GM18517 (cell line): ENCODE measurements around the gene BANP.
"Not testable (repeated sequence)": the region's sequence is repeated elsewhere in the genome, so short reads cannot be mapped to it uniquely, and the experiment has no call there.

Experiments used
- ATAC-seq: cut with Tn5 transposase; IDR thresholded peaks from one replicate; pipeline ENCODE4 v1.9.1; 2021; ENCODE audit warnings: mild to moderate bottlenecking, moderate library complexity; ENCODE audit not compliant: unreplicated experiment

BANP gene

DNA sequence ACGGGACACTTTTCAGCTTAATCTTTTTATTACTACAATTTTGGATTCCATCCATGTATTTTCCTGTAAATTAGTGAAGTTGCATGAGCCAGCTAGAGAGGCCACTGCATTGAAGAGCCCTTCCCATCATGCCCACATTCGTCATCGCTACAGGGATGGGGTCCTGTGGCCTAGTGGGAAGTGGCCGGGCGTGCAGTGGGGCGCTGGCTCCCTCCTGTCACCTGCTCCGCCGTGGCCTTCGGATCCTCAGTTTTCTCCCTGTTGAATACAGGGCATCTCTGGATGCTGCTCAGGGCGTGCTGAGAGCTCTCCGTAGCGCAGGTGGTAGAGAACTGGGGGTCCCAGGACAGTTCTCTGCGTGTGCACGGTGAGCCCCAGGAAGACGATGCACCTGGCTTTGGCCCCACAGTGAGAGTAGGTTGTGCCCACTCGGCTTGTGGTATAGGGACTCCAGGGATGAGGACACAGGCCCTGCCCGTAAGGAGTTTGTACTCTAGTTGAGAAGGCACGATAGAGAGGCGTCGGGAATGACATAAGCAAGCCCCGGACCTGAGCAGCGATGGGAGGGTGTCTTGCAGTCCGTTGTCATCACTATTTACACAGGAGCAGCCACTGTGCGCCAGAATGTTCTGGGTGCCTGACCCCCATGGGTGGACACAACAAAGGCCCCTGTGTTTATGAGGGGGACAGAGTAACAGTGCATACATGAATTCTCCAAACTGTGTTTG is 74.8 kb downstream of the BANP start:
- ATAC-seq, result not testable (repeated sequence)

DNA sequence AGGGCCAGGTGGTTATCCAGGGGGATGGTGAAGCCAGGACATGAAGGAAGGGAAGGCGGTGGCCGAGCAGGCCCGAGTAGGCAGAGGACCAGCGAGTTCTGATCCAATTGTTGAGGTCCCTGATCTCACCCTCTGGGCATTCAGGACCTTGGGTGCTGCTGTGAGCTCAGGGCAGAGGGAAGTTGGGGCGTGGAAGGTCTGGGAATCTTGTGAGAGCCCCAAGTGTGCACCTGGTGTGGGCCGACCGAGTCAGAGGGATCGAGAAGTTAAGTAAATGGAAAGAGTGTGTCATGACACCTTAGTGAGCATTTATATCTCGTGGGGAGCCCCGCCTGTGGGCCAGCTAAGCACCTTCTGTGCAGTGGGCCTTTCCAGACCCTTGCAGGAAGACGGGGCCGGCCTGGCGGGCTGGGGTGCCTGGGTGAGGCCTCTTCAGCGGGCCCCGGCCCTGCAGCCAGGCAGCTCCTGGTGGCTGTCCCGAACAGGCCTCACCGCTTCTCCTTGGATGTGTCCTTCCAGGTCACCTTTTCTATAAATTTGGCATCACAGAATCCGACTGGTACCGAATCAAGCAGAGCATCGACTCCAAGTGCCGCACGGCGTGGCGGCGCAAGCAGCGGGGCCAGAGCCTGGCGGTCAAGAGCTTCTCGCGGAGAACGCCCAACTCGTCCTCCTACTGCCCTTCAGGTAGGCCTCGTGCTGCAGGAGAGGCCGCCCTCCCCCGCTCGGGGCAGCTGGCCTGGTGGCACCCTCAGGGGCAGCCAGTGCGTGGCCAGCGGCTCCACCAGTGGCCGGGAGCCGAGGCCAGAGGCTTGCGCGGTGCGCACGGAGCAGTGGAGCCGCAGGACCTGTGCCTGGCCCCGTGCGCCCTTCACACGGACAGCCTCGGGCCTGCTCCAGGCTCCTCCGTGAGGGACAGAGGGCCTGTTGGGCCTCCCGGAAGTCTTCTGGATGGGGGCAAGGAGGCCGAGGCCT is 76.0 kb downstream of the BANP start:
- no peak for ATAC-seq

DNA sequence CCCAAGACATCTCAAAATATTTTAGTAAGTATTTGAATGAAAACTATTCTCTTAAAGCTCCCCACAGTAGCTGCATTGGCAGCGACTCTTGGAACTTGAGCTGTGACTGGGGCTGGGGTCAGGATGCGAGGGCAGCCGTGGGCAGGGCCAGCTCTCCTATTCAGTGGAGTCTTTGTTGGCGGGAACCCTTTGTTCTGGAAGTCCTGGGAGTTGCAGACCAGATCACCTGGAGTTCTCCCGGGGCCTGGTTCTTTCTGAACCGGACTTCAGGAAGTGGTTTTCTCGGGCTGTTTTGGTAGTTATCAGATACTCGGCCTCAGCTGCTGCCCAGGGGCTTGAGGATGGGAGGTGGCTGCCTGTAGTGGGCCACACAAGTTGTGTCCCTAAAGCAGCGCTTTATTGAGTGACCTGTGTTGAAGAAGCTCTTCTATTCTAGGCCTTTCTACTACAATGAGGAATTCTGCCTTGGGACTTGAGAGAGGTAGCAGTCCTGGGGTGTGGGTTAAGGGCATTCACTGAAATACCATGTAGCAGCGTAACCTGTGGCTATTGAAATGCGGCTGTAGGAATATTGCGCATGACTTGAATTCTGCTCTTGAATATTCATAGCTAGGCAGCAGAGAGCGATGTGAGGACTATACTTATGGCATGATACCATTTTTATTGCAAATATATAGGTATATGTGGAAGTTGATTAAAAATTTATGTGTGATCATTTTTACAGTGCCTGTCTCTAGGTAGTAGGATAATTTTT is 77.1 kb downstream of the BANP start:
- not testable (repeated sequence) for ATAC-seq

DNA sequence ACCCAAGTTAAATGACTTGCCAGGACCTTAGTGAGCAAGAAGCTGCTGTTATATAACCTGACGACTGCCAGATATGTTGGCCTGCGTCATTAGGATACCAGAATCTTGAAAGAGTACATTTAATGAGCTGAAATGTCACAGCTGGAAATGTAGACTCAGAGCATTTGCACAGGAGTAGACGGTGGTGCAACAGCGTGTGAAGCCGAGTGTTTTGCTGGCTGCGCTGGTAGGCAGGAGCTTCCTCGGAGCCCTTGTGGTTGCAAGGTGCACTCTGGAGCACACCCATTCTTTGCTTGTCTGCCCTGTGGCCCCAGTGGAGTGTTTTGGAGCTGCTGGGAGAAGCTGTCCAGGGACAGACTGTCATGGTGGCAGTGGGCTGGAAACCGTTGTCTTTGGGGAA is 79.3 kb downstream of the BANP start:
- ATAC-seq, result no peak

DNA sequence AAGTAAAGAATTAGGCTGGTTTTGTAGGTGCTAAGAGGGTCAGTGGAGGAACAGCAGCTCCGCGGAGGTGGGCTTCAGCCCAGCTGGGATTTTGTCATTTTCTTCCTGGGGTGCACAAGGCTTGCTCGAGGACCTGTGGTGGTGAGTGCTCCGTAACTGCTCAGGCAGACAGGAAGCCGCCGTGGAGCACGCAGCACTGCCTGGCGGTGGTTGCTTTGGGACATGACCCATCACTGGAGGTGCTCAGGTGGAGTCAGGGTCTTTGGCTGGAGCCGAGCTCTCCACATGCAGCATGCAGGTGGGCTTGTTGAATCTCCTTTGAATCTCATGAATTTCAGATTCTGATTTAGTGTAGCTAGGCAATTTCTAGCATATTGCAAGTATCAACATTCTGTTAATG is 79.7 kb downstream of the BANP start:
- ATAC-seq, result not testable (repeated sequence)

DNA sequence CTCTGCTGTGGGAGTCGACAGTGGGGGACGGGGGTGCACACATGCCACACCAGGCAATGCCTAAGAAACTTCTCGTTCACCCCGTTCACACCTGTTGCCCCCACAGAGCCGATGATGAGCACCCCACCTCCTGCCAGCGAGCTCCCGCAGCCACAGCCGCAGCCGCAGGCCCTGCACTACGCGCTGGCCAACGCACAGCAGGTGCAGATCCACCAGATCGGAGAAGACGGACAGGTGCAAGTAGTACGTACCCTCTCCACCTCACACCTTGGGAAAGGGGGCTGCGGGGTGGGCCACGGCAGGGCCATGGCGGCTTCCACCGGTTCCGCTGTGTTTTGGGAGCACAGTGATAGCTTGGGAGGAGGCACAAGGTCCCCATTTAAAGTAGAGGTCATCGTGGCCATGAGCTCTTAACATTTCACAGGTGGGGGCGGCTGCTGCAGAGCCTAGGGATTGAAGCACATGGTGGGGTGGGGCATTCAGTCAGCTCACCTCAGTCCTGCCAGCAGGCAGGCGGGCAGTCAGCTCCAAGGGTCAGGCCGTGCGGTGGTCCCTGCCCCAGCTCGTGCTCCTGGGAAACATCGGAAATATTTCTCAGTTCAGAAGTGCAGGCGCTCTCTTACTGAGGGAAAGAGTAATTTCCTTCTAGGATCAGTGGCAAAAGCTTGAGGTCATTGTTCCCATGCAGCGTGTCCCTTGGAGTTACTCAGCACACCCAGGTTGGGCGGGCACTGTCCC is 81.9 kb downstream of the BANP start:
- ATAC-seq, result not testable (repeated sequence)

DNA sequence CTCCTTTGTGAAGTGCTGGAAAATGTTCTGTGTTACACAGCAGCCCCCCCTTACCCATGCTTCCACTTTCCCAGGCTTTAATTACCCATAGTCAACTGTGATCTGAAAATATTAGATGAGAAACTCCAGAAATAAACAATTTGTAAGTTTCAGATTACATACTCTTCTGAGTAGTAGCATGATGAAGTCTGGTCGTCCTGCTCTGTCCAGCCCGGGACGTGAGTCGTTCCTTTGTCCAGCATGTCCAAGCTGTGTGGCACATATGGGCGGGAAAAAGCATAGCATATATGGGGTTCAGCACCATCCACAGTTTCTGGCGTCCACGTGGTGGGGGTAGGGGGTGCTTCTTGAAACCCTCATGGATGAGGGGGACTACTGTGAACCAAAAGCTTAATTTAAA is 83.5 kb downstream of the BANP start:
- no peak for ATAC-seq

DNA sequence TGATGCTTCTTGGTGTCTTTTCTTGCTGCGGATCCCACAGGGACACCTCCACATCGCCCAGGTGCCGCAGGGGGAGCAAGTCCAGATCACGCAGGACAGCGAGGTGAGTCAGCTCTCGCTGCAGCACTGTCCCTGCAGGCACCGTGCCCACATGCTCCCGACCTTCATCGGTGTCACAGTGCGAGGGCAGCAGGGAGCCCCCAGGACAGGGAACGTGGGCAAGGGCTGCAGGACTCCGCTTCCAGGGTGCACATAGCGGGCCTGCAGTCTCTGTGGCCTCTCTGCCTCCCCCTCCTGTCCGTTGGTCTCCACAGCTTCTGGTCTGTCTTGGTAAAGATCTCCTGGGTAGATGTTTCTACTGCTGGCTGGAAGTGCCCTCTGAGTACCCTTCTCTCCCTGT is 84.1 kb downstream of the BANP start:
- ATAC-seq, result no peak

DNA sequence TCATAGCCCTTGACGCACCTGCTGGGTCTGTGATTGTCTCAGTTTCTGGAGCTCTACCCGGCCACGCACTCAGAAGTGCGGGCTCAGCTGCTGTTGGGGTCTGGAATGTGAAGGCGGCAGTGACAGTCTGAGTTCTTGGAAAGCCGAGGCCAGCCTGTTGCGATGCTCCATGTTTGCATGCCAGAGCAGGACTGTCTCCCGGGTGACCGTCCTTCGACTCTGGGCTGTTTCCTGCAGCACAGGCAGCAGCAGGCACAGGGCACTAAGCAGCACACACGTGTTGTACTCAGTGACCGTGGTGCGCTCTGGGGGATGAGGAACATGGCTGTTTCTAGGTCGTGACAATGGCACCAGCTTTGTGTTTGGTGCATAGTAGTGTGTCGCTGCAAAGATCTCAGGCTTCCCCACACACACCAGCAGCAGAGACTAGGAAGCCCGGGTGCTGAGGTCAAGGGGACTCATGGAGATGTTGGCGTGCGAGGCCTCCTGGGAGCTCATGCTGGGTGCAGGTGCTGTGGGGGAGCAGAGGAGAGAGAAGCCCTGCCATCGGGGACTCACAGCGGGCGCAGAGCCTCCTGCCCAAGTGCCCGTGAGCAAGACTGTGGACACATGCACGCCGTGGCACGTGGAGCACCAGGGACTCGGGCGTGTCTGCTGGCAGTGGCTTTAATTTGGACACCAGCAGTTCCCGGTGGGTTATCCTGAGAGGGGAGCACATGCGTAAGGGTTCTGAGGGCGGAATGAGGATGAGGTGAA is 84.8 kb downstream of the BANP start:
- ATAC-seq, result not testable (repeated sequence)

DNA sequence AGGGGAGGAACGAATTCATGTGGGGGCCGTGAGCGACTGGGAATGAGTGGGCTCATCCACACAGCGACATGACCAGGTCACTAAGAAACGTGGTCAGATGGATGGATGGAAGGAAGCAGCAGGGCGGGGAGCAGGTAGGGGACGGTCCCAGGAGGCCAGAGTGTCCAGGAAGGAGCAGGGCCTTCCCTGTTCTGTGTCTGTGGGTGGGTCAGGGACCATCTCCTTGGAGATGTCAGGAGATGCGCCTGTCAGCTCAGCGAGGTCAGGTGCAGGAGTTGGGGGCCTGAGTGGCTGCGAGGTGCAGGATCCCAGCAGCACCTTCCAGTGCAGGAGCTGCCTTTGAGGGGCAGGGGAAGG is 85.4 kb downstream of the BANP start:
- not testable (repeated sequence) for ATAC-seq

DNA sequence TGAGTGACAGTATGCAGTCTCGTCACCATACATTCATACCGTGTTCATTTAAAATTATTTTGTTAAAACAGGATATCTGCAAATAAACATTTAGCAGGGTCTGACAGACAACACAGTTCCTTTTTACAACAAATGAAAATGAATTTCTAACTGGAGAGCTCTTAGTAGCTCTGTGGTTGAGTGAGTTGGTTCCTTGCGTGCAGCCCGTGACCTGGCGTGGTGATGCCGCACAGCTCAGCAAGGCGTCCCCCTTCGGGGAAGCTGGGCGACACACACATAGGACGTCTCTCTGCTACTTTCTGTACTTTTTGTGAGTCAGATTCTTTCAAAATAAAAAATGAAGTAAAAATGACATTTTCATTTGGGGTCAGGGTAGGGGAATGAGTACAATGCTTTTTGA is 86.1 kb downstream of the BANP start:
- not testable (repeated sequence) for ATAC-seq

DNA sequence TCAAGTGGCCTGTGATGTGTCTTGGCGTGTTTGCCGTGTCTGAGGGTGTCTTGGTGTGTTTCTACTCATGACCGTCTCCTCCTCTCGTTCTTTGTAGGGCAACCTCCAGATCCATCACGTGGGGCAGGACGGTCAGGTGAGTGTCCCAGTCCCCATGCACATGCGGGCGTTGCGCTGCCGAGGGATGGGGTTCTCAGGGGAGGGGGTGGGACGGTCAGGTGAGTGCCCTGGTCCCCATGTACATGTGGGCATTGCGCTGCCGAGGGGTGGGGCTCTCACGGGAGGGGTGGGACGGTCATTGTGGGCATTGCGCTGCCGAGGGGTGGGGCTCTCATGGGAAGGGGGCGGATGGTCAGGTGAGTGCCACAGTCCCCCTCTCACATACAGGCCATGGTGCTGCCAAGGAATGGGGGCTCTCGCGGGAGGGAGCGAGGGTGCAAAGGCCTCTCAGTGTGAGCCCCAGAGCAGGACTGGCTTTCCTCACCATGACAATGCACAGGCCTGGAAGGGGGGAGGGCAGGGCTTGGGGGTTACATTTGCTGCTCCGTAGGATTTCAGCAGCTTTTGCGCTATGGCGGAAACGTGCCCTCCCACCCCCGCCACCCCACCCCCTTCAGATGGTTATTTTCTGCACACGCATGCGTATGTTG is 86.8 kb downstream of the BANP start:
- ATAC-seq, result not testable (repeated sequence)

DNA sequence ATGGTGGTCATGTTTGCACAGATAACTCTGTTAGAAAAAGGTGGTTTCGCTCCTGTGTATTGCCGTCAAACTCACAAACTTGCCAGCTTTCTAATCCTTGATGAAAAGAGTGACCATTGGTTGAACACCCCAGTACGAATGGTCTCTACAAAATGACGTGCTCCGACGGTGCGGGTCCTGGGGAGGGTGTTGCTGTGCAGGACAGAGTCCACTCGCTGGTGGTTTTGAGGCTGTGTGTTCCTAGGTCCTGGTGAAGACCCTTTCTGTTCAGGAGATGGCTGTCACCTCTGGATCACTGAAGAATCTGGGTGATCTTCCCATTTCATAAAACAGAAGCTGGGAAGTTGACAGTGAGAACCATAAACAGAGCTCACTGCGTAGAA is 87.3 kb downstream of the BANP start:
- not testable (repeated sequence) for ATAC-seq

DNA sequence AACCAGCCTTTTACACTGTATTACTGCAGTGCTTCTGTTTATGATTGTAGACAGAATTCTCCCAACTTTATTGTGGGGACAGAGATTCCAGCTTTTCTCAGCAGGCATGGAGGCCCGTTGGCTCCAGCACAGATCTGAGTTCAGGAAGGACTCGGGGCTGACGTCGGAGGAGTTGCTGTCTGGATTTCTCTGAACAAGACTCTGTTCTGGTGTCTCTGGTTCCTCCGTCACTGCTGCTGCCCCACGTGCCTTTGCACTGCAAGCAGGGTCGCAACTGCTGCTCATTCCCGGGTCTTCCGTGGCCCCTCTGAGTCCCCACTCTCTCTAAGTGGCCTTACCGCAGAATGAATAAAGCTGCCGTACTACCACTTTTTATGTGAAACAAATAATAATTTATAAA is 88.4 kb downstream of the BANP start:
- no peak for ATAC-seq

DNA sequence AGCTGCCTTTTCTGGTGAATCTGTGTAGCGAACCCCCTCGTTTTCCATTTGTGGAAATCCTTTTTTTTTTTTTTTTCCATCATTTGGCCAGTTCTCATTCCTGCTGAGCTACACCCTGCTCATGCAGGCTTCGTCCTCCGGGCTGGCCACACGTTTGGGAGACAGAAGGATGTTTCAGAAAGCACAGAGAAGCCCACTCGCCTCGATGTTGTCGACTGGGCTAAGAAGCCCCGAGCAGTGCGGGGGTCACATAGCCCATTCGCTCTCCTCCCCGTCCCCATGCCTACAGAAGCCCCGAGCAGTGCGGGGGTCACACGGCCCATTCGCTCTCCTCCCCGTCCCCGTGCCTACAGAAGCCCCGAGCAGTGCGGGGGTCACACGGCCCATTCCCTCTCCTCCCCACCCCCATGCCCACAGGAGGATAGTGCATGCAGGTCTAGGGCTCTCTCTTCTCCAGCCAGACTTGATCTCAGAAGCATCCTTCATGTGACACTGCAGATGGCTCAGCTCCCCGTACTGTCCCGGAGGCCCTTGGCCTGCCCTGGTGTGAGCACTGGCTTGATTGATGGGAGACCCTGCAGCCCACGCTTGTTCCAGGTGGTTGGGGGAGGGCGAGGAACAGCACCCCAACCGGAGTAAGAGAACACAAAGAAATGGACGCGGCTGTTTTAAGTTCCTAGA is 89.1 kb downstream of the BANP start:
- not testable (repeated sequence) for ATAC-seq

DNA sequence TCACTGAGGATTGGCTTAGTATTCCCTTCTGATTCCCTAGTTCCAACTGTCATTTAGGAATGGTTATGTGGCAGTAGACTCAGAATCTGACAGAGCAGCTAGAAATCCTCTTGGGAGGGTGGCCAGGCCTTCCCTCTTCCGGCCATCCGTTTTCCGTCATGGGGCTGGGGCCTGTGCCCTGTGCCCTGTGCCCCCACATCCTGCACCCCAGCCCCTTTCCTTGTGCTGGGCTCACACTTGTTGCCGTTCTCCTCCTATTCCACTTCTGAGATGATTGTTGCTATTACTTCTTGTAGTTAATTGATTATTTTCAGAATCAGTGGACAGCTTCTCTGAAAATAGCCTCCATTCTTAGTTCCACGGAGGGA is 89.6 kb downstream of the BANP start:
- not testable (repeated sequence) for ATAC-seq

DNA sequence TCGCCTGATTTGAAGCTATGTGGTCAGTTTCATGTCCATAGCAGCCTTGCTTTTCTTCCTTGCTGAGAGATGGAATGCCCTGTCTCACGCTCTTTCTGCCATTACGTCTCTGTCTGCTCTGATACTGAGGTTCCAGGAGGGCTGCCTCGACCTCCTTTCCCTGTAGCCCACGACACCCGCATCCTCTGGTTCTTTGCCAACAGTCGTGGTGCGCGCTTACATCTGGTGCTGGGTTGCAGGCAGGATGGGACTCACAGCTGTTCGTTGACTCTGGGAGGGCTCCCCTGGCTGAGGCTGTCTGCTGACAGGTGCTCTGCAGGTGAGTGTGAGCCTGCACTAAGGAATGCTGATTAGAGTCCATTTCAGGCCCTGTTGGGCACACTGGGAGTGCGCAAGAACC is 90.3 kb downstream of the BANP start:
- not testable (repeated sequence) for ATAC-seq

DNA sequence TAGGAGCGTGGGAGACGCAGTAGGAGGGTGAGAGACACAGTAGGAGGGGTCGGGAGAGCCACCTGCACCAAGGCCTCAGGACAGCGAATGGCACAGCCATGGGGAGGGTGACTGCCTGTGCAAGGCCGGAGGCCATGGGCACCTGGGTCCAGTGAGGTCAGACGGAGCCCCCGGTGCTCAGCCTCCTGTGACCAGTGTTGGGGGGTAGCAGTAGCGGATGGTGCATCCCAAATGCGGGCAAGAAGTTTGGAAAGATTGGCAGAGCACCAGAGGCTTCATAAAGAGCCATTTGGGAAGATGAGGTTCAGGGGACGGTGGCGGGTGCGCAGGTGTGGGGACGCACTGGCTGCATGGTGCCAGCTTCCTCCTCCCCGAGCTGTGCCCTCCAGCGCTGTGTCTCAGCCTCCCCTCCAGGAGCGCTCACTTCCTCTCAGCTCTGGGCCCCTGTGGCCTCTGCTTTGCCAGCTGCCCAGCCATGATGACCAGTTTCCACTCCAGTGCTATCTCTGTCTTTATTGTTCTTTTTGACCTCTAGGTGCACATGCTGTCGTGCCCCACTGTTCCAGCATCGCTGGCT is 90.8 kb downstream of the BANP start:
- not testable (repeated sequence) for ATAC-seq
